ENCODE data around the gene ZNF660.

Gene ZNF660

DNA sequence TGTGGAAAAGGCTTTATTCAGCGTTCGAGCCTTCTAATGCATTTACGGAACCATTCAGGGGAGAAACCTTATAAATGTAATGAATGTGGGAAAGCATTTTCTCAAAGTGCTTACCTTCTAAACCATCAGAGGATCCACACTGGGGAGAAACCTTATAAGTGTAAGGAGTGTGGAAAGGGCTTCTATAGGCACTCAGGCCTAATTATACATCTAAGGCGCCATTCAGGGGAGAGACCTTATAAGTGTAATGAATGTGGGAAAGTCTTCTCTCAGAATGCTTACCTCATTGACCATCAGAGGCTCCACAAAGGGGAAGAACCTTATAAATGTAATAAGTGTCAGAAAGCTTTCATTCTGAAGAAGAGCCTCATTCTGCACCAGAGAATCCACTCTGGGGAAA is 57.6 kb downstream of the ZNF660 start:
- no peak for DNase-seq

GRCh38 chr3:44643024-44643423 is 58.3 kb downstream of the ZNF660 start:
- no peak for DNase-seq

DNA sequence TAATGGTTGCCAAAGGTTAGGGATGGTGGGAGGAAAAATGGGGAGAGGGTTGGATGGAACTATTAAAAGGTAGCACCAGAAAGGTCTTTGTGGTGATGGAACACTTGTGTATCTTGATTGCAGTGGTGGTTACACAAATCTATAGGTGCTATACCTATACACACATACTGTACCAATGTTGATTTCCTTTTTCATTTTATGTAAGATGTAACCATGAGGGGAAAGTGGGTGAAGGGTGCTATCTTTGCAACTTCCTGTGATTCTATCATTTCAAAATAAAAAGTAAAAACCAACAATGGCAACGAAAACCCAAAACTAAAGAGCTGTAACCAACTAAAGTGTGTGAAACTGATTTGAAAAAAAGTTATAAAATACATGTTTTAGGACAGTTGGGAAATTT is 63.0 kb downstream of the ZNF660 start:
- DNase-seq = no peak

DNA sequence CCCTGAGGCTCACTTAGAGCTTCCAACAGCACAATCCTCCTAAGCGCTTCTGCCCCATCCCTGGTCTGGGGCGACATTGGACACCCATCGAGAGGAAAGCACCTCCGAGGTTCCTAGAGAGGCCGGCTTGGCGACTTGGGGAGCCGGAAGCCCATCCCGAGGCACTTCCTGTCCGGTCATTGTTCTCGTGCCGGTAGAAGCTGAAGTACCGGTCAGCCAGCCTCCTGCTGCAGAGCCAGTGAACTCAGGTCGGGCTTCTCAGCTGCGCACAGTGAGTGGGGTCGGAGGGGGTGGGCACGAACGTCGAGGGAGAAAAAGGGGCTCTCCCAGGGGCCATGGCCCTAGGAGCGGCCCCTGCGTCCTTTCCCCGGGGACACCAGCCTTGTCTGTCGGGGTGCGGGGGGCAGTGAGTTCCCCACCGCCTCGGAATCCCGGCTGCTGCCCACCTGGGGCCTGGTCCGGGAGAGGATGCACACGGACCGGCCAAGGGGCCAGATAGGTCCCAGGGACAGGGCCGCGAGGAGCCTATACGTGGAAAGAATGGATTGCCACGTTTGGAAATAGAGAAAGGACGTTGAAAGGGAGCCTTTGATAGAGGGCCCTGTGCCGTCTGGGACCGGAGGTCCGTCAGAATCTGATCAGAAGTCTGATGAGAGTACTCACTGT is 63.9 kb downstream of the ZNF660 start, which contains the start of gene ZNF35:
Gene ZNF35 (plus strand): TSS at position 169 of the 666 bp plus-strand sequence. CDS start 2,336 bp downstream, outside the sequence.
- peak; percentile 50 for DNase-seq

Data from DMS153 (cell line).